Limb (tissue), 2 donors: ENCODE results near the gene BRPF3.
A peak's percentile ranks its signal among the peaks of the same experiment; 100 is the strongest.

Experiments used
- DNase-seq, 2 donors: peaks; one replicate each; pipeline ENCODE4 v3.0.0-alpha.2; 2016; ENCODE audit errors: extremely low spot score in 2 of 2

BRPF3 gene

GRCh38 chr6:36196113-36196879 is at the start of gene BRPF3:
TSS of gene BRPF3 (plus strand) at chr6:36196744. CDS start at chr6:36200323, 3,579 bp downstream.
- DNase-seq = peak; percentile 83 to 93

GRCh38 chr6:36147294-36147693 is 49.2 kb upstream of the BRPF3 start:
- DNase-seq = no peak

GRCh38 chr6:36149476-36149875 is 47.1 kb upstream of the BRPF3 start:
- DNase-seq = no peak

- DNase-seq = no peak
These were observed 46.3 kb upstream of the BRPF3 start for GRCh38 chr6:36150283-36150682.

GRCh38 chr6:36154286-36154685 is 42.3 kb upstream of the BRPF3 start:
- no peak for DNase-seq

GRCh38 chr6:36155662-36156061 is 40.9 kb upstream of the BRPF3 start:
- DNase-seq = no peak

GRCh38 chr6:36160147-36160760 is 36.3 kb upstream of the BRPF3 start:
- DNase-seq = no peak

GRCh38 chr6:36169023-36170007 is 27.2 kb upstream of the BRPF3 start:
- no peak for DNase-seq

- no peak for DNase-seq
These were observed 25.8 kb upstream of the BRPF3 start for GRCh38 chr6:36170704-36171103.

- no peak for DNase-seq
These were observed 25.0 kb upstream of the BRPF3 start for GRCh38 chr6:36171573-36171972.

GRCh38 chr6:36177166-36177565 is 19.4 kb upstream of the BRPF3 start:
- DNase-seq = no peak

- DNase-seq = no peak
These were observed 18.0 kb upstream of the BRPF3 start for GRCh38 chr6:36178544-36178943.

GRCh38 chr6:36180126-36180525 is 16.4 kb upstream of the BRPF3 start:
- DNase-seq = no peak

- no peak for DNase-seq
These were observed 12.2 kb upstream of the BRPF3 start for GRCh38 chr6:36184311-36184710.

GRCh38 chr6:36186199-36186598 is 10.3 kb upstream of the BRPF3 start:
- no peak for DNase-seq

- DNase-seq = no peak
These were observed 9.1 kb upstream of the BRPF3 start for GRCh38 chr6:36187446-36187845.

- no peak for DNase-seq
These were observed 952 bp upstream of the BRPF3 start for GRCh38 chr6:36195471-36196112.

GRCh38 chr6:36196880-36197548 is 470 bp downstream of the BRPF3 start:
- DNase-seq = peak; percentile 97 to 100

- no peak for DNase-seq
These were observed 1.2 kb downstream of the BRPF3 start for GRCh38 chr6:36197739-36198221.

- no peak for DNase-seq
These were observed 2.4 kb downstream of the BRPF3 start for GRCh38 chr6:36198986-36199385.
